SK-N-SH (cell line): Measurements from ENCODE around the gene GCA. TPM values are rescaled to one million over a fixed set of nuclear protein-coding genes. Genes with fewer than 3 reads are reported as not detected.

ENCODE experiments used
- ELF1 ChIP-seq: IDR thresholded peaks from 2 replicates; pipeline ENCODE4 v1.4.0; 2012
- GABPA ChIP-seq: IDR thresholded peaks from 2 replicates; pipeline ENCODE4 v1.4.0; 2012; ENCODE audit warnings: low read depth, mild to moderate bottlenecking
- GATA2 ChIP-seq: sonication (generic); formaldehyde crosslinking; IDR thresholded peaks from 2 replicates; pipeline ENCODE4 v1.5.0; 2020; ENCODE audit warnings: mild to moderate bottlenecking, missing genetic modification reagents
- MXI1 ChIP-seq: IDR thresholded peaks from 2 replicates; pipeline ENCODE4 v1.6.1; 2012; ENCODE audit warnings: mild to moderate bottlenecking, low read depth, low read length, improper control_type of control experiment
- NRF1 ChIP-seq: IDR thresholded peaks from 2 replicates; pipeline ENCODE4 v1.6.1; 2012; ENCODE audit warnings: low read depth, mild to moderate bottlenecking, low read length
- RCOR1 ChIP-seq: fragments of 150-350 bp; IDR thresholded peaks from 2 replicates; pipeline ENCODE4 v1.6.1; 2017; ENCODE audit warnings: antibody characterized with exemption, low read length
- SMC3 ChIP-seq: IDR thresholded peaks from 2 replicates; pipeline ENCODE4 v1.6.1; 2012; ENCODE audit warnings: low read depth, low read length, improper control_type of control experiment
- TAF1 ChIP-seq: IDR thresholded peaks from 2 replicates; pipeline ENCODE4 v1.6.1; 2012; ENCODE audit warnings: low read depth, mild to moderate bottlenecking, low read length, moderate library complexity, borderline replicate concordance
- TCF12 ChIP-seq: IDR thresholded peaks from 2 replicates; pipeline ENCODE4 v1.4.0; 2012
- TEAD4 ChIP-seq: IDR thresholded peaks from 2 replicates; pipeline ENCODE4 v1.4.0; 2012; ENCODE audit warnings: mild to moderate bottlenecking, borderline replicate concordance; ENCODE audit not compliant: insufficient read depth
- polyA plus RNA-seq, 3 experiments: library from polyadenylated mRNA; depleted of rRNA; stranded (reverse); fragments of >200 nt; gene quantifications; 2 replicates each; pipeline ENCODE4 v1.2.3, GENCODE V29; 2012
- TF ChIP-seq, protein P1 (sequence below): IDR thresholded peaks from 2 replicates; pipeline ENCODE4 v1.6.1; 2012; ENCODE audit warnings: mild to moderate bottlenecking, low read depth, low read length, moderate library complexity
- TF ChIP-seq, protein P2 (sequence below): IDR thresholded peaks from 2 replicates; pipeline ENCODE4 v1.4.0; 2012; ENCODE audit warnings: low read depth, borderline replicate concordance
- TF ChIP-seq, protein P3 (sequence below): IDR thresholded peaks from 2 replicates; pipeline ENCODE4; 2012
- TF ChIP-seq, protein P4 (sequence below): fragments of 150-350 bp; IDR thresholded peaks from 2 replicates; pipeline ENCODE4 v1.6.1; 2016; ENCODE audit warnings: mild to moderate bottlenecking, low read depth, low read length

GCA gene
- polyA plus RNA-seq, 1 of the 3 experiments (the other 2 are of a cell fraction): 12.2 TPM

DNA sequence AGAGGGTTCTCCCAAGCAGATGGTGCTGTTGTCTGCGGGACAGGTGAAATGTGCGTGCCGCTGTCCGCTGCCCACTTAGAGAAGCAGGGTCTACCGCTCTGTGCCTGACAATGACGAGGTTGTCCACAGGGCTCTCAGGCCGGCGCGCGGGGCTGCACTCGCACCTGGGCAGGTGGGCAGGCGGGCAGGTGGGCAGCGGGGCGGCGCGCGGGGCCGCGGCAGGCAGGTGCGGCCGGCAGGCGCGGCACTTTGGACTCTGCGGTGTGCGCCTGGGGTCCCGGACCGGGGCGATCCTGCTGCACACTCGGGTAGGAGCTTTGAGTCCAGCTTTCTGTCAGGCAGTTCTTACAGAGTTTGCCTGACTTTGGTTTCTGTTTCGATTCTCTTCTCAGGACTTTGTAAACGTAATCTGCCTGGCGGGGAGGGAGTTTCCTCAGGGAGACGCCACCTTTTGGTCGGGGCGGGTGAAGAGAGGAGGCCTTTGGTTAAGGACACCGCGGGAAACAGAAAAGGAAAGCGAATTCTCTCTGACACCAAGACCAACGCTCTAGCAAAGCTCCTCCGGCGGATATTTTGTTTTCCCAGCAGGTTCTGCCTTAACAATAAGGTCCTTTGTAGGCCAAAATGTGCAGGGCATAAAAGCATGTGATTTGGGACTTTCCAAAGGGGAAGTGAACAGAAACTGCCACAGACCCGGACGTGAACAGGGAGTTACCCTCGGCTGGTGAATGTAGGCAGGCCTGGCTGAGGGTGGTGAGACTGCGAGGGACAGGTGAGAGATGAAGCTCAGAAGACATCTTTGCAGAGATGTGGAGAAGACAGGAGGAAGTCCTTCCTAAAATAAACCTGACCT, 25.4 kb upstream of the GCA start, which contains the start of gene IFIH1 (continued):
- TF ChIP-seq, protein P1, sequence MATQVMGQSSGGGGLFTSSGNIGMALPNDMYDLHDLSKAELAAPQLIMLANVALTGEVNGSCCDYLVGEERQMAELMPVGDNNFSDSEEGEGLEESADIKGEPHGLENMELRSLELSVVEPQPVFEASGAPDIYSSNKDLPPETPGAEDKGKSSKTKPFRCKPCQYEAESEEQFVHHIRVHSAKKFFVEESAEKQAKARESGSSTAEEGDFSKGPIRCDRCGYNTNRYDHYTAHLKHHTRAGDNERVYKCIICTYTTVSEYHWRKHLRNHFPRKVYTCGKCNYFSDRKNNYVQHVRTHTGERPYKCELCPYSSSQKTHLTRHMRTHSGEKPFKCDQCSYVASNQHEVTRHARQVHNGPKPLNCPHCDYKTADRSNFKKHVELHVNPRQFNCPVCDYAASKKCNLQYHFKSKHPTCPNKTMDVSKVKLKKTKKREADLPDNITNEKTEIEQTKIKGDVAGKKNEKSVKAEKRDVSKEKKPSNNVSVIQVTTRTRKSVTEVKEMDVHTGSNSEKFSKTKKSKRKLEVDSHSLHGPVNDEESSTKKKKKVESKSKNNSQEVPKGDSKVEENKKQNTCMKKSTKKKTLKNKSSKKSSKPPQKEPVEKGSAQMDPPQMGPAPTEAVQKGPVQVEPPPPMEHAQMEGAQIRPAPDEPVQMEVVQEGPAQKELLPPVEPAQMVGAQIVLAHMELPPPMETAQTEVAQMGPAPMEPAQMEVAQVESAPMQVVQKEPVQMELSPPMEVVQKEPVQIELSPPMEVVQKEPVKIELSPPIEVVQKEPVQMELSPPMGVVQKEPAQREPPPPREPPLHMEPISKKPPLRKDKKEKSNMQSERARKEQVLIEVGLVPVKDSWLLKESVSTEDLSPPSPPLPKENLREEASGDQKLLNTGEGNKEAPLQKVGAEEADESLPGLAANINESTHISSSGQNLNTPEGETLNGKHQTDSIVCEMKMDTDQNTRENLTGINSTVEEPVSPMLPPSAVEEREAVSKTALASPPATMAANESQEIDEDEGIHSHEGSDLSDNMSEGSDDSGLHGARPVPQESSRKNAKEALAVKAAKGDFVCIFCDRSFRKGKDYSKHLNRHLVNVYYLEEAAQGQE: no peak
- TF ChIP-seq TCF12: no peak
- TF ChIP-seq TAF1: 0 out of 2 replicates have a peak, but pooled peaks have one; percentile 20
- TF ChIP-seq GABPA: no peak
- TF ChIP-seq, protein P2, sequence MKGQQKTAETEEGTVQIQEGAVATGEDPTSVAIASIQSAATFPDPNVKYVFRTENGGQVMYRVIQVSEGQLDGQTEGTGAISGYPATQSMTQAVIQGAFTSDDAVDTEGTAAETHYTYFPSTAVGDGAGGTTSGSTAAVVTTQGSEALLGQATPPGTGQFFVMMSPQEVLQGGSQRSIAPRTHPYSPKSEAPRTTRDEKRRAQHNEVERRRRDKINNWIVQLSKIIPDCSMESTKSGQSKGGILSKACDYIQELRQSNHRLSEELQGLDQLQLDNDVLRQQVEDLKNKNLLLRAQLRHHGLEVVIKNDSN: no peak
- no peak for TF ChIP-seq GATA2 (CRISPR knock-in tag)
- no peak for TF ChIP-seq SMC3
- TF ChIP-seq, protein P3, sequence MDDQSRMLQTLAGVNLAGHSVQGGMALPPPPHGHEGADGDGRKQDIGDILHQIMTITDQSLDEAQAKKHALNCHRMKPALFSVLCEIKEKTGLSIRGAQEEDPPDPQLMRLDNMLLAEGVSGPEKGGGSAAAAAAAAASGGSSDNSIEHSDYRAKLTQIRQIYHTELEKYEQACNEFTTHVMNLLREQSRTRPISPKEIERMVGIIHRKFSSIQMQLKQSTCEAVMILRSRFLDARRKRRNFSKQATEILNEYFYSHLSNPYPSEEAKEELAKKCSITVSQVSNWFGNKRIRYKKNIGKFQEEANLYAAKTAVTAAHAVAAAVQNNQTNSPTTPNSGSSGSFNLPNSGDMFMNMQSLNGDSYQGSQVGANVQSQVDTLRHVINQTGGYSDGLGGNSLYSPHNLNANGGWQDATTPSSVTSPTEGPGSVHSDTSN: 0 out of 2 replicates have a peak, but pooled peaks have one; percentile 10
- TF ChIP-seq RCOR1: no peak
- TF ChIP-seq TEAD4: no peak
- TF ChIP-seq NRF1: no peak
- TF ChIP-seq, protein P4, sequence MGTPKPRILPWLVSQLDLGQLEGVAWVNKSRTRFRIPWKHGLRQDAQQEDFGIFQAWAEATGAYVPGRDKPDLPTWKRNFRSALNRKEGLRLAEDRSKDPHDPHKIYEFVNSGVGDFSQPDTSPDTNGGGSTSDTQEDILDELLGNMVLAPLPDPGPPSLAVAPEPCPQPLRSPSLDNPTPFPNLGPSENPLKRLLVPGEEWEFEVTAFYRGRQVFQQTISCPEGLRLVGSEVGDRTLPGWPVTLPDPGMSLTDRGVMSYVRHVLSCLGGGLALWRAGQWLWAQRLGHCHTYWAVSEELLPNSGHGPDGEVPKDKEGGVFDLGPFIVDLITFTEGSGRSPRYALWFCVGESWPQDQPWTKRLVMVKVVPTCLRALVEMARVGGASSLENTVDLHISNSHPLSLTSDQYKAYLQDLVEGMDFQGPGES: no peak
- TF ChIP-seq MXI1: no peak
- 0 out of 2 replicates have a peak, but pooled peaks have one; percentile 39 for TF ChIP-seq ELF1
